Endothelial cell (in vitro differentiated cells): ENCODE results near the gene DUSP5. TPM values are rescaled to one million over a fixed set of nuclear protein-coding genes. Genes with fewer than 3 reads are reported as not detected.
A peak's percentile ranks its signal among the peaks of the same experiment; 100 is the strongest.

ENCODE experiments used
- DNase-seq: peaks from one replicate; pipeline ENCODE4 v3.0.0; 2021; ENCODE audit warnings: low spot score
- H3K27ac Mint-ChIP-seq: one replicate; pipeline ENCODE4 v1.8.0; 2021; ENCODE audit warnings: mixed read lengths, inconsistent platforms; ENCODE audit not compliant: unreplicated experiment
- H3K27me3 Mint-ChIP-seq: one replicate; pipeline ENCODE4 v1.8.0; 2021; ENCODE audit warnings: mild to moderate bottlenecking, moderate library complexity, mixed read lengths, inconsistent platforms; ENCODE audit not compliant: unreplicated experiment
- H3K36me3 Mint-ChIP-seq: one replicate; pipeline ENCODE4 v1.8.0; 2021; ENCODE audit warnings: mild to moderate bottlenecking, low read depth, mixed read lengths, inconsistent platforms; ENCODE audit not compliant: unreplicated experiment
- H3K4me1 Mint-ChIP-seq: one replicate; pipeline ENCODE4 v1.8.0; 2021; ENCODE audit warnings: mild to moderate bottlenecking, mixed read lengths, inconsistent platforms; ENCODE audit not compliant: unreplicated experiment
- H3K4me3 Mint-ChIP-seq: one replicate; pipeline ENCODE4 v1.8.0; 2021; ENCODE audit warnings: mild to moderate bottlenecking, mixed read lengths, inconsistent platforms; ENCODE audit not compliant: unreplicated experiment
- H3K9me3 Mint-ChIP-seq: one replicate; pipeline ENCODE4 v1.8.0; 2021; ENCODE audit warnings: mixed read lengths, inconsistent platforms; ENCODE audit not compliant: unreplicated experiment
- CTCF ChIP-seq: fragments of 200-600 bp; sonication (generic); IDR thresholded peaks from one replicate; pipeline ENCODE4 v1.5.0; 2021; ENCODE audit warnings: antibody characterized with exemption; ENCODE audit not compliant: unreplicated experiment
- total RNA-seq: library from RNA; stranded (reverse); fragmentation: NEBNext Ultra II Directional; extraction: Animal tissue kit (Norgen Biotek cat#: 25700); gene quantifications from one replicate; pipeline ENCODE4 v1.2.1, GENCODE V29; 2021; ENCODE audit not compliant: unreplicated experiment

DUSP5 gene
- total RNA-seq, 1 donor from 2014 or later, result 46.0 TPM

GRCh38 chr10:110487411-110488331 is 10.0 kb upstream of the DUSP5 start:
- Mint-ChIP-seq H3K27me3 (peaks cover 1% of the 10 kb centered on the region), H3K27ac (peak overlapping the region; percentile 80), H3K4me1 (peaks cover 42% of the 10 kb centered on the region), H3K36me3 (no peaks in the 10 kb centered on the region), H3K9me3 (no peaks in the 10 kb centered on the region), H3K4me3 (no peak overlapping the region)
- TF ChIP-seq CTCF, result no peak
- DNase-seq, result no peak

GRCh38 chr10:110488332-110488681 is 9.4 kb upstream of the DUSP5 start:
- peaks cover 1% of the 10 kb centered on the region for H3K27me3 Mint-ChIP-seq
- no peak overlapping the region for H3K4me3 Mint-ChIP-seq
- no peak for DNase-seq
- TF ChIP-seq CTCF, result no peak
- H3K9me3 Mint-ChIP-seq, result no peaks in the 10 kb centered on the region
- H3K4me1 Mint-ChIP-seq, result peaks cover 42% of the 10 kb centered on the region
- no peak overlapping the region for H3K27ac Mint-ChIP-seq
- H3K36me3 Mint-ChIP-seq, result no peaks in the 10 kb centered on the region

- DNase-seq, result no peak
- H3K4me3 Mint-ChIP-seq, result no peak overlapping the region
- H3K36me3 Mint-ChIP-seq, result no peaks in the 10 kb centered on the region
- TF ChIP-seq CTCF, result no peak
- H3K27ac Mint-ChIP-seq, result no peak overlapping the region
- H3K9me3 Mint-ChIP-seq, result no peaks in the 10 kb centered on the region
- peaks cover 42% of the 10 kb centered on the region for H3K4me1 Mint-ChIP-seq
- peaks cover 3% of the 10 kb centered on the region for H3K27me3 Mint-ChIP-seq
These were observed 8.8 kb upstream of the DUSP5 start for GRCh38 chr10:110488940-110489339.

GRCh38 chr10:110490640-110491039 is 7.1 kb upstream of the DUSP5 start:
- no peaks in the 10 kb centered on the region for H3K36me3 Mint-ChIP-seq

More at GRCh38 chr10:110490640-110491039, 7.1 kb upstream of the DUSP5 start:
- H3K4me1 Mint-ChIP-seq, result peaks cover 44% of the 10 kb centered on the region
- H3K27me3 Mint-ChIP-seq, result peaks cover 9% of the 10 kb centered on the region
- no peak for DNase-seq
- no peaks in the 10 kb centered on the region for H3K9me3 Mint-ChIP-seq
- H3K4me3 Mint-ChIP-seq, result no peak overlapping the region
- TF ChIP-seq CTCF, result no peak
- no peak overlapping the region for H3K27ac Mint-ChIP-seq
